ENCODE data around the gene CIAO3. TPM values are rescaled to one million over a fixed set of nuclear protein-coding genes. Genes with fewer than 3 reads are reported as not detected.

The CIAO3 gene
- total and polyA plus RNA-seq, 4 experiments from 2014 or later, result 10.8 to 58.2 (median 42.1) TPM

DNA sequence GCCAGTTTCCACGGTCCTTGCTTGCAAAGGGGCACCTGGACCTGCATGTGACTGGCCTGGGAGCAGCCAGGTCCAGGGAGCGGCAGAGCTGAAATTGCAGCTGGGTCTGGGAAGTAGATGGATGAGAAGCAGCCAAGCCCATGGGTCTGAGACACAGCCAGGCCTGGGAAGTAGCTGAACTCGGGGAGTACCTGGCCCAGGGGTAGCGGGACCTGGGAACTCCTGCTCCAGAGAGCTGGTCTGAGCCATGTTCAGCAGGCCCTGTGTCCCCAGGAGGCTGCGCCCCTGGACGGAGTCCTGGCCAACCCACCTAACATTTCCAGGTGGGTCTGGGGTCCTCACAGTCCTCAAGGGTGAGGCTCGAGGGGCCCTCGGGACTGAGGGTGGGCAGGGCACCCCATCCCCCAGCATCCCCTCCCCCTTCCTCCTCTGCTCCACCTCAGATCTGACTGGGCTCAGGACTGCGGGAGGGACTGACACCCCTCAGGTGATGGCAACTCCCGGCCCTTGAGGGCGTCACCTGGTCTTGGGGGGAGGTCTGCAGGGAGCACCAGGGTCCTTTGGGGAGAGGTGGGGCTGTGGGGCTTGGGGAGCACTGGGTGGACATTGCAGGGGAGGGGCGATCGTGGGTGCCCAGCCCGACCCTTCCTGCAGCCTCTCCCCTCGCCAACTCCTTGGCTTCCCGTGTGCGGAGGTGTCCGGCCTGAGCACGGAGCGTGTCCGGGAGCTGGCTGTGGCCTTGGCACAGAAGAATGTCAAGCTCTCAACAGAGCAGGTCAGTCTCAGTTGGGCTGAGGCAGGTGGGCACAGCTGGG lies 22.8 kb upstream of the CIAO3 start:
- Histone ChIP-seq H3K27ac (ENCODE audit: low read depth, low read length) (no peak overlapping the region), H3K9me3 (ENCODE audit: control insufficient read depth in 1 of 2, low read length in 2 of 2) (no peaks in the 10 kb centered on the region), H3K27me3 (ENCODE audit: insufficient read depth, low read length) (no peaks in the 10 kb centered on the region), H3K4me3 (ENCODE audit: low read length in 2 of 2) (no peak overlapping the region), H3K36me3 (ENCODE audit: insufficient read depth, low read length) (no peaks in the 10 kb centered on the region), H3K4me1 (ENCODE audit: insufficient read depth, low read length) (no peaks in the 10 kb centered on the region)
- ChIA-PET CTCF (ENCODE audit: partially characterized antibody) (no interaction called here), POLR2A (ENCODE audit: partially characterized antibody) (no interaction called here)
- no peak overlapping the region for H3K27ac Mint-ChIP-seq
- H3K9me3 Mint-ChIP-seq, result no peaks in the 10 kb centered on the region
- intact Hi-C loops (cut with micrococcal nuclease), result no loop called here
- no peaks in the 10 kb centered on the region for H3K4me1 Mint-ChIP-seq
- H3K4me3 Mint-ChIP-seq, result no peak overlapping the region
- peaks cover 0 to 1% of the 10 kb centered on the region in 2 donors for H3K27me3 Mint-ChIP-seq
- no peaks in the 10 kb centered on the region for H3K36me3 Mint-ChIP-seq
- no peak for DNase-seq

GRCh38 chr16:762595-763268 lies 21.9 kb upstream of the CIAO3 start:
- Mint-ChIP-seq H3K4me1 (no peaks in the 10 kb centered on the region), H3K9me3 (no peaks in the 10 kb centered on the region), H3K4me3 (no peak overlapping the region), H3K27me3 (peaks cover under 1 to 1% of the 10 kb centered on the region in 2 donors), H3K36me3 (no peaks in the 10 kb centered on the region), H3K27ac (no peak overlapping the region)
- Histone ChIP-seq H3K27me3 (ENCODE audit: insufficient read depth, low read length) (no peaks in the 10 kb centered on the region), H3K36me3 (ENCODE audit: insufficient read depth, low read length) (no peaks in the 10 kb centered on the region), H3K27ac (ENCODE audit: low read depth, low read length) (no peak overlapping the region), H3K9me3 (ENCODE audit: control insufficient read depth in 1 of 2, low read length in 2 of 2) (no peaks in the 10 kb centered on the region), H3K4me1 (ENCODE audit: insufficient read depth, low read length) (no peaks in the 10 kb centered on the region), H3K4me3 (ENCODE audit: low read length in 2 of 2) (no peak overlapping the region)
- intact Hi-C loops (cut with micrococcal nuclease), result no loop called here
- no peak for DNase-seq
- CTCF ChIA-PET (ENCODE audit: partially characterized antibody), result no interaction called here
- POLR2A ChIA-PET (ENCODE audit: partially characterized antibody), result no interaction called here

DNA sequence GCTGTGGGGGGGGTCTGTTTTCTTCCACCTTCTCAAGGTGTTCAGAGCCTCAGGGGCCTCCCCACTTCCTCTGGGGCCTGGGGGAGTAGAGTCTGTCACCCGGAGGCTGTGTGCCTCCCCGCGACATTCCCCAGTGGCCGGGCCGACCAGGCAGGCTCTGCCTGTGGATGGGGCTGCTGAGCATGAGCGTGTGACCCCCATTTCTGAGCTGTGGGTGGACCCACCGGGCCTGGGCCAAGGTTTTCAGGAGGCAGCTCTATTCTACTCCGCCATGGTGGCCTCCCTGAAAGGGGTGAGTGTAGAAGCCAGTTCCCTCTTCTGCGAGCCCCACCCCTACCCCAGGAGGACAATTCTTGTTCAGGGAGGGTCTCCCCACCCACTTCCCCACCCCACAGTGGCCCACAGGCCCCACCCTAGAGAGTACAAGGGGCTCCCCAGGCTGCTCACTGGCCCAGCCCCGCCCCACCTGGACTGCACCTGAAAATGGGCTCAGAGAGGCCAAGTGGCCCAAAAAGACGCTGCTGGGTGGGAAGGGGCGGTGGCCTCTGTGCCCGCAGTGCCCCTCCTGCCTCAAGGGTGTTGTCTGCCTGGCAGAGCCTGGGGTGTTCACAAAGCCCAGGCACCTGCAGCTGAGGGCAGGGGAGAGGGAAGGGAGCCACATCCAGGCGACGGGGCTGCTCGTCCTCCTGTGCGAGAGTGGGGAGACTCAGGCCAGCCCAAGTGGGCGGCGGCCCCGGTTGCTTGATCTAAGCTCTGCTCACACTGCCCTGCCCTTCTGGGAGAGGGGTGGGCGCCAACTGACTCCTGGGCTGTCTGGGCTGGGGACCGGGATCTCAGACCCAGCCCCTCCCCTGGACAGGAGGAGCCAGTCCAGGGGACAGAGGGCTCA lies 21.1 kb upstream of the CIAO3 start:
- H3K4me3 Mint-ChIP-seq, result no peak overlapping the region
- Histone ChIP-seq H3K27me3 (ENCODE audit: insufficient read depth, low read length) (no peaks in the 10 kb centered on the region), H3K4me3 (ENCODE audit: low read length in 2 of 2) (no peak overlapping the region), H3K4me1 (ENCODE audit: insufficient read depth, low read length) (no peaks in the 10 kb centered on the region), H3K9me3 (ENCODE audit: control insufficient read depth in 1 of 2, low read length in 2 of 2) (no peaks in the 10 kb centered on the region), H3K27ac (ENCODE audit: low read depth, low read length) (no peak overlapping the region), H3K36me3 (ENCODE audit: insufficient read depth, low read length) (no peaks in the 10 kb centered on the region)
- DNase-seq, result no peak
- H3K27me3 Mint-ChIP-seq, result peaks cover 3 to 5% of the 10 kb centered on the region in 2 donors
- no peaks in the 10 kb centered on the region for H3K4me1 Mint-ChIP-seq
- H3K27ac Mint-ChIP-seq, result no peak overlapping the region
- ChIA-PET CTCF (ENCODE audit: partially characterized antibody) (no interaction called here), POLR2A (ENCODE audit: partially characterized antibody) (no interaction called here)
- no peaks in the 10 kb centered on the region for H3K36me3 Mint-ChIP-seq
- H3K9me3 Mint-ChIP-seq, result peaks cover 0 to 2% (median 0%) of the 10 kb centered on the region in 8 donors
- intact Hi-C loops (cut with micrococcal nuclease), result no loop called here

DNA sequence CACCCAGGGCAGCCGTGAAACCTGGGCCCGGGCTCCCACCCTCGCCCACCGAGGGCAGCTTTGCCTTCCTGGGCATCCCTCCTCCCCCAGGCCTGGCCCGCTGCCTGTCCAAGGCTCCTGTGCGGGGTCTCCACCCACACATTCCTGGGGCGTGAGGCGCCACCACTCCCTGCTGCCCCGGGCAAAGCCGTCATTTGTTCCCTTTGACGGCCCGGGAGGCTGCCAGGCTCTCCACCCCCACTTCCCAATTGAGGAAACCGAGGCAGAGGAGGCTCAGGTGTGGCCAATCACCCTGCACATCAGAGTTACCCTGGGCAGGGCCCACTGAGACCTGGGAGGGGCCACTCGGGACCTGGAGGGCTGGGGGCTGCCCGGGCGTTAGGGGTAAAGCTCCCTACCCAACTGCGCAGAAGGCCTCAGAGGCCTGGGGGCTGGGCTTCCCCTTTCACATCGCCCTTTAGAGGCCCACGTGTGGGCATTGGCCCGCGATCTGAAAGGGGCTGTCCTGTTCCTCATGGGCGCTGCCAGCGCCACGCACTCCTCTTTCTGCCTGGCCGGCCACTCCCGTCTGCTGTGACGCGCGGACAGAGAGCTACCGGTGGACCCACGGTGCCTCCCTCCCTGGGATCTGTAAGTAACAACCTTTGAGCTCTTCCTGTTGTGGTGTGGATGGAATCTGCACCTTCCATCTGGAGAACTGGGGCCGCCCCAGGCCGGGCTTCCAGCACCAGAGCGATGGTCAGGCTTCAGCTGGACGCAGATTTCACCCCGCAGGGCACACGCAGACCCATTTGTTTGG lies 19.9 kb upstream of the CIAO3 start, which contains the start of gene MSLN:
TSS of gene MSLN (plus strand) at position 190 of the 799 bp plus-strand sequence. CDS start 1,947 bp downstream, outside the sequence.
- H3K4me3 ChIP-seq (ENCODE audit: low read length in 2 of 2), result no peak within 1 kb of the TSS
- POLR2A ChIA-PET (ENCODE audit: partially characterized antibody), result no interaction called here
- no peaks in the 10 kb centered on the region for H3K27me3 ChIP-seq (ENCODE audit: insufficient read depth, low read length)
- no peaks in the 10 kb centered on the region for H3K36me3 ChIP-seq (ENCODE audit: insufficient read depth, low read length)
- Mint-ChIP-seq H3K9me3 (peaks cover 0 to 5% (median under 1%) of the 10 kb centered on the region in 8 donors), H3K4me1 (no peaks in the 10 kb centered on the region), H3K27ac (no peak within 1 kb of the TSS), H3K36me3 (peaks cover 0 to 3% of the 10 kb centered on the region in 2 donors), H3K27me3 (peaks cover 6 to 7% of the 10 kb centered on the region in 2 donors), H3K4me3 (no peak within 1 kb of the TSS)
- no peaks in the 10 kb centered on the region for H3K9me3 ChIP-seq (ENCODE audit: control insufficient read depth in 1 of 2, low read length in 2 of 2)
- no peaks in the 10 kb centered on the region for H3K4me1 ChIP-seq (ENCODE audit: insufficient read depth, low read length)
- CTCF ChIA-PET (ENCODE audit: partially characterized antibody), result no interaction called here
- no peak within 1 kb of the TSS for H3K27ac ChIP-seq (ENCODE audit: low read depth, low read length)
- DNase-seq, result no peak
- intact Hi-C loops (cut with micrococcal nuclease), result no loop called here

- Mint-ChIP-seq H3K36me3 (peaks cover 0 to 3% of the 10 kb centered on the region in 2 donors), H3K4me3 (no peak overlapping the region), H3K4me1 (no peaks in the 10 kb centered on the region), H3K27me3 (peaks cover 6 to 7% of the 10 kb centered on the region in 2 donors), H3K27ac (no peak overlapping the region), H3K9me3 (peaks cover 0 to 5% (median under 1%) of the 10 kb centered on the region in 8 donors)
- DNase-seq, result no peak
- H3K4me1 ChIP-seq (ENCODE audit: insufficient read depth, low read length), result no peaks in the 10 kb centered on the region
- no peak overlapping the region for H3K27ac ChIP-seq (ENCODE audit: low read depth, low read length)
- CTCF ChIA-PET (ENCODE audit: partially characterized antibody), result interaction anchor here (0.6 kb wide), 1 partner anchor 46 kb away, joined by 3 read pairs; no protein-coding TSS in a partner anchor
- intact Hi-C loops (cut with micrococcal nuclease), result no loop called here
- no peak overlapping the region for H3K4me3 ChIP-seq (ENCODE audit: low read length in 2 of 2)
- H3K36me3 ChIP-seq (ENCODE audit: insufficient read depth, low read length), result no peaks in the 10 kb centered on the region
- POLR2A ChIA-PET (ENCODE audit: partially characterized antibody), result no interaction called here
- no peaks in the 10 kb centered on the region for H3K27me3 ChIP-seq (ENCODE audit: insufficient read depth, low read length)
- H3K9me3 ChIP-seq (ENCODE audit: control insufficient read depth in 1 of 2, low read length in 2 of 2), result no peaks in the 10 kb centered on the region
Observed at GRCh38 chr16:760065-760464, 19.3 kb upstream of the CIAO3 start.

- H3K9me3 Mint-ChIP-seq, result peaks cover 0 to 5% (median under 1%) of the 10 kb centered on the region in 8 donors
- DNase-seq, result no peak
- peaks cover 6 to 7% of the 10 kb centered on the region in 2 donors for H3K27me3 Mint-ChIP-seq
- no peak overlapping the region for H3K4me3 Mint-ChIP-seq
- no peaks in the 10 kb centered on the region for H3K4me1 ChIP-seq (ENCODE audit: insufficient read depth, low read length)
- peaks cover 0 to 3% of the 10 kb centered on the region in 2 donors for H3K36me3 Mint-ChIP-seq
- intact Hi-C loops (cut with micrococcal nuclease), result no loop called here
- peaks cover 0 to 2% (median under 1%) of the 10 kb centered on the region in 4 donors for H3K4me1 Mint-ChIP-seq
- H3K27ac Mint-ChIP-seq, result no peak overlapping the region
- CTCF ChIA-PET (ENCODE audit: partially characterized antibody), result interaction anchor here (0.6 kb wide), 1 partner anchor 46 kb away, joined by 3 read pairs; no protein-coding TSS in a partner anchor
- H3K27ac ChIP-seq (ENCODE audit: low read depth, low read length), result no peak overlapping the region
- H3K27me3 ChIP-seq (ENCODE audit: insufficient read depth, low read length), result no peaks in the 10 kb centered on the region
- H3K36me3 ChIP-seq (ENCODE audit: insufficient read depth, low read length), result no peaks in the 10 kb centered on the region
- no peaks in the 10 kb centered on the region for H3K9me3 ChIP-seq (ENCODE audit: control insufficient read depth in 1 of 2, low read length in 2 of 2)
- POLR2A ChIA-PET (ENCODE audit: partially characterized antibody), result no interaction called here
- no peak overlapping the region for H3K4me3 ChIP-seq (ENCODE audit: low read length in 2 of 2)
Observed at GRCh38 chr16:759110-759910, 18.5 kb upstream of the CIAO3 start.

All from CD4-positive, alpha-beta memory T cell (primary cell).